ENCODE results near the gene CLPTM1. TPM values are rescaled to one million over a fixed set of nuclear protein-coding genes. Genes with fewer than 3 reads are reported as not detected.

Gene CLPTM1
- total and polyA plus RNA-seq, 3 donors from 2014 or later: 179 to 204 (median 198) TPM

DNA sequence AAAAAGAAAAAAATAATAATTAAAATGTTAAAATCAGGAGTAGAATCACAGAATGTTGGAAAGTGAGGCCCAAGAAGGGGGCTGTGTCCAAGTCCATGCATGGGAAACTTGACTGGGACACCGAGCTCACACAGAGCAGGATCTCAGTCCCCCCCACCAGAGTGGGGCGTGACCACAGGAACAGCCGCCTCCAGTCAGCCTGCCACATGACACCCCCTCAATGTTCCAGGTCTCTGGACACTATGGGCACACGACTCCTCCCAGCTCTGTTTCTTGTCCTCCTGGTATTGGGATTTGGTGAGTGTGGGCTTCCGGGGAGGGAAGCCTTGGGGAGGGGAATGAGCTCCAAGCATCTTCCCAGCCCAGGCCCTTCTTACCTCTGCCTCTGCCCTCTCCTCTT is 6.9 kb upstream of the CLPTM1 start:
- H3K27ac ChIP-seq: no peak overlapping the region
- 63 to 80% methylated on average over 5 of the region's 5 CpGs for WGBS, 2 donors

DNA sequence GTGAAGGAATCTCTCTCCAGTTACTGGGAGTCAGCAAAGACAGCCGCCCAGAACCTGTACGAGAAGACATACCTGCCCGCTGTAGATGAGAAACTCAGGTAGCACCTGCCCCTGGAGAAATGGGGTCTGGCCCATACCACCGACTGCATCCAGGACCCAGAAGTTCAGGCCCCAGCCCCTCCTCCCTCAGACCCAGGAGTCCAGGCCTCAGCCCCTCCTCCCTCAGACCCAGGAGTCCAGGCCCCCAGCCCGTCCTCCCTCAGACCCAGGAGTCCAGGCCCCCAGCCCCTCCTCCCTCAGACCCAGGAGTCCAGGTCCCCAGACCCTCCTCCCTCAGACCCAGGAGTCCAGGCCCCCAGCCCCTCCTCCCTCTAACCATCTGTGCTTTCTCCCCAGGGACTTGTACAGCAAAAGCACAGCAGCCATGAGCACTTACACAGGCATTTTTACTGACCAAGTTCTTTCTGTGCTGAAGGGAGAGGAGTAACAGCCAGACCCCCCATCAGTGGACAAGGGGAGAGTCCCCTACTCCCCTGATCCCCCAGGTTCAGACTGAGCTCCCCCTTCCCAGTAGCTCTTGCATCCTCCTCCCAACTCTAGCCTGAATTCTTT is 6.3 kb upstream of the CLPTM1 start:
- DNase-seq: no peak
- intact Hi-C loops (cut with DNase I; ENCODE audit: low total_unique reads): no loop called here
- no peaks in the 10 kb centered on the region for H3K36me3 ChIP-seq (ENCODE audit: low read depth, missing control alignments)
- H3K9me3 ChIP-seq: no peaks in the 10 kb centered on the region
- no peaks in the 10 kb centered on the region for H3K27me3 ChIP-seq
- no peak overlapping the region for H3K4me3 ChIP-seq
- H3K27ac ChIP-seq: no peak overlapping the region
- 71% methylated on average over 5 of the region's 5 CpGs; no CpG with 5 or more reads in 1 of the 2 donors for WGBS, 2 donors
- peaks cover 18% of the 10 kb centered on the region for H3K4me1 ChIP-seq
- TF ChIP-seq, protein P1, sequence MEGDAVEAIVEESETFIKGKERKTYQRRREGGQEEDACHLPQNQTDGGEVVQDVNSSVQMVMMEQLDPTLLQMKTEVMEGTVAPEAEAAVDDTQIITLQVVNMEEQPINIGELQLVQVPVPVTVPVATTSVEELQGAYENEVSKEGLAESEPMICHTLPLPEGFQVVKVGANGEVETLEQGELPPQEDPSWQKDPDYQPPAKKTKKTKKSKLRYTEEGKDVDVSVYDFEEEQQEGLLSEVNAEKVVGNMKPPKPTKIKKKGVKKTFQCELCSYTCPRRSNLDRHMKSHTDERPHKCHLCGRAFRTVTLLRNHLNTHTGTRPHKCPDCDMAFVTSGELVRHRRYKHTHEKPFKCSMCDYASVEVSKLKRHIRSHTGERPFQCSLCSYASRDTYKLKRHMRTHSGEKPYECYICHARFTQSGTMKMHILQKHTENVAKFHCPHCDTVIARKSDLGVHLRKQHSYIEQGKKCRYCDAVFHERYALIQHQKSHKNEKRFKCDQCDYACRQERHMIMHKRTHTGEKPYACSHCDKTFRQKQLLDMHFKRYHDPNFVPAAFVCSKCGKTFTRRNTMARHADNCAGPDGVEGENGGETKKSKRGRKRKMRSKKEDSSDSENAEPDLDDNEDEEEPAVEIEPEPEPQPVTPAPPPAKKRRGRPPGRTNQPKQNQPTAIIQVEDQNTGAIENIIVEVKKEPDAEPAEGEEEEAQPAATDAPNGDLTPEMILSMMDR (IDR thresholded peaks at IDR 0.05): no peak
- TF ChIP-seq POLR2A (IDR thresholded peaks at IDR 0.05): no peak

More for the DNA sequence above, 6.9 kb upstream of the CLPTM1 start:
- Histone ChIP-seq H3K4me1 (peaks cover 18% of the 10 kb centered on the region), H3K4me3 (no peak overlapping the region), H3K36me3 (ENCODE audit: low read depth, missing control alignments) (no peaks in the 10 kb centered on the region), H3K27me3 (no peaks in the 10 kb centered on the region), H3K9me3 (no peaks in the 10 kb centered on the region)
- intact Hi-C loops (cut with DNase I; ENCODE audit: low total_unique reads): no loop called here
- no peak for TF ChIP-seq POLR2A (IDR thresholded peaks at IDR 0.05)
- TF ChIP-seq, protein P1 (IDR thresholded peaks at IDR 0.05): no peak
- no peak for DNase-seq

DNA sequence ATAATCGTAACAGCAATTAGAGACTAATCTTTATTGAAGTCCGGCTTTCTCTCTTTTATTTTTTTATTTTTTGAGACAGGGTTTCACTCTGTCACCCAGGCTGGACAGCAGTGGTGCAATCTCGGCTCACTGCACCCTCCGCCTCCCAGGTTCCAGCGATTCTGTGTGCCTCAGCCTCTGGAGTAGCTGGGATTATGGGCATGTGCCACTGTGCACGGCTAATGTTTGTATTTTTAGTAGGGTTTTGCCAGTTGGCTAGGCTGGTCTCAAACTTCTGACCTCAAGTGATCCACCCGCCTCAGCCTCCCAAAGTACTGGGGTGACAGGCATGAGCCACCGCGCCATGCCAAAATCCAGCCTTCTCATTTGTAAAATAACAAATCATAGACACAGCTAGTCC is 5.6 kb upstream of the CLPTM1 start:
- 73 to 91% methylated on average over 9 of the region's 9 CpGs for WGBS, 2 donors
- no peak for TF ChIP-seq POLR2A (IDR thresholded peaks at IDR 0.05)
- TF ChIP-seq, protein P1 (IDR thresholded peaks at IDR 0.05): no peak
- H3K9me3 ChIP-seq: no peaks in the 10 kb centered on the region

DNA sequence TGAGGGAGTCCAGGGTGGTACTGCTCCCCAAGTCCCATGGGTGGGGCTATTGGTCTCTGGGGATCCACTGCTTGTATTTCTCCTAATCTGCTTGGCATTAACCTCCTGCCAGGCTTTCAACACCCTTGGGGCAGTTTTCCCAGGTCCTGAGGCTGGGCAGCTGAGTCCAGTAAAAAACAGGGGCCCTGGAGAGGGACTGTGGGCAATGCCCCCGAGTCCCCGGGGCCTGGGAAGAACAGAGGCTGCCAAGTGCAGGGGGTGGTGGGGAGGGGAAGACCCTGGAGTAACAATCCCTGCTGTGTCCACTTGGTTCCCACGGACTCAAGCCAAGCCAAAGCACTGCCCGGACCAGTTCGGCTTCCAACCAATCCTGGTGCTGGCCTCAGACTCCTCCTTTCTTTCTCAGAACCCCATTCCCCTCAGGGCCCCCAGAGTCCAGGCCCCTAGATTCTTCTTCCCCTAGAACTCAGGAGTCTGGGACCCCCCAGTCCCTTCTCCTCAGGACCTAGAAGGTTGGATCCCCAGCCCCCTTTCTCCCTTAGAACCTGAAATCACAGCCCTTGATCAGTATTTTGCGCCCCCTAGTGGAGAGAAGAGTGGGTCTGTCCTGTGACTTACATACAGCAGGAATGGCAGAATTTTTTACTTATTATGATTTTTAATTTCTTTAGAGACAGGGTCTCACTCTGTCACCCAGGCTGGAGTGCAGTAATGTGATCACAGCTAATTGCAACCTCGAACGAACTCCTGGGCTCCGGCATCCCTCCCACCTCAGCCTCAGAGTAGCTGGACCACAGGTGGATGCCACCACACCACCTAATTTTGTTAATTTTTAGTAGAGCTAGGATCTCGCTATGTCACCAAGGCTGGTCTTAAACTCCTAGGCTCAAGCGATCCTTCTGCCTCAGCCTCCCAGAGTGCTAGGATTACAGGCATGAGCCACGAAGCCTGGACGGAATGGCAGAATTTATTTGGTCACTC is 3.7 kb upstream of the CLPTM1 start:
- H3K4me3 ChIP-seq: no peak overlapping the region
- H3K27ac ChIP-seq: peak overlapping the region; percentile 1 to 37
- no peaks in the 10 kb centered on the region for H3K27me3 ChIP-seq
- TF ChIP-seq POLR2A (IDR thresholded peaks at IDR 0.05): no peak
- TF ChIP-seq, protein P1 (IDR thresholded peaks at IDR 0.05): peak; percentile 90 to 98 (median 93)
- intact Hi-C loops (cut with DNase I; ENCODE audit: low total_unique reads): loop anchor here (5.0 kb wide), 1 partner anchor 49 kb away; no protein-coding TSS in a partner anchor
- peak; percentile 88 for DNase-seq
- no peaks in the 10 kb centered on the region for H3K9me3 ChIP-seq
- H3K4me1 ChIP-seq: peaks cover 31% of the 10 kb centered on the region
- no peaks in the 10 kb centered on the region for H3K36me3 ChIP-seq (ENCODE audit: low read depth, missing control alignments)
- WGBS, 2 donors: 55 to 56% methylated on average over 10 to 12 of the region's 13 CpGs

More for the DNA sequence above, 5.6 kb upstream of the CLPTM1 start:
- H3K27me3 ChIP-seq: no peaks in the 10 kb centered on the region
- H3K27ac ChIP-seq: peak overlapping the region in 1 of 2 donors; percentile 0
- H3K36me3 ChIP-seq (ENCODE audit: low read depth, missing control alignments): no peaks in the 10 kb centered on the region
- intact Hi-C loops (cut with DNase I; ENCODE audit: low total_unique reads): no loop called here
- peaks cover 24% of the 10 kb centered on the region for H3K4me1 ChIP-seq
- H3K4me3 ChIP-seq: no peak overlapping the region
- DNase-seq: no peak

Data from testis (tissue), 3 donors.